A673 (cell line): ENCODE data around the gene TMEM60. TPM values are rescaled to one million over a fixed set of nuclear protein-coding genes. Genes with fewer than 3 reads are reported as not detected.

Experiments used
- BruUV-seq: library from RNA; stranded (reverse); fragments of 400-500 nt; replicated peaks from 2 replicates; lab custom pipeline; 2021; lab: Mats Ljungman, UMichigan
- CTCF ChIA-PET: fragments of 300-600 bp; sonication (Branson Sonifier 250); formaldehyde crosslinking; loops from one replicate; lab custom pipeline; 2022; ENCODE audit warnings: antibody characterized with exemption; lab: Charles Lee
- POLR2A ChIA-PET: fragments of 300-600 bp; sonication (Branson Sonifier 250); formaldehyde crosslinking; loops from one replicate; lab custom pipeline; 2022; ENCODE audit warnings: antibody characterized with exemption; ENCODE audit not compliant: low non-redundant PET; lab: Charles Lee
- DNase-seq: peaks from one replicate; pipeline ENCODE4 v3.0.0-alpha.2; 2015; ENCODE audit warnings: low spot score
- H3K27ac ChIP-seq: fragments of 200-600 bp; sonication (generic); 2 replicates; pipeline ENCODE4 v1.5.1; 2016; ENCODE audit warnings: mixed run types, low read depth, mild to moderate bottlenecking, mixed read lengths, antibody characterized with exemption, low read length; ENCODE audit not compliant: poor library complexity, severe bottlenecking
- H3K27me3 ChIP-seq: fragments of 200-600 bp; sonication (generic); replicated peaks from 2 replicates; pipeline ENCODE4 v1.6.1; 2017; ENCODE audit warnings: mixed run types, low read depth, mild to moderate bottlenecking, mixed read lengths, antibody characterized with exemption, low read length; ENCODE audit not compliant: insufficient read depth, poor library complexity
- H3K36me3 ChIP-seq: fragments of 200-600 bp; sonication (generic); 2 replicates; pipeline ENCODE4 v1.6.1; 2016; ENCODE audit warnings: mixed run types, mild to moderate bottlenecking, mixed read lengths, antibody characterized with exemption, low read length; ENCODE audit not compliant: insufficient read depth, poor library complexity, severe bottlenecking
- H3K4me1 ChIP-seq: fragments of 200-600 bp; sonication (generic); 2 replicates; pipeline ENCODE4 v1.6.1; 2017; ENCODE audit warnings: mixed run types, mild to moderate bottlenecking, mixed read lengths, antibody characterized with exemption, low read length; ENCODE audit not compliant: insufficient read depth, poor library complexity, severe bottlenecking
- H3K4me3 ChIP-seq: fragments of 200-600 bp; sonication (generic); 2 replicates; pipeline ENCODE4 v1.5.1; 2016; ENCODE audit warnings: low read depth, mixed run types, mild to moderate bottlenecking, mixed read lengths, low read length; ENCODE audit not compliant: poor library complexity, severe bottlenecking
- H3K9me3 ChIP-seq: fragments of 200-600 bp; sonication (generic); 2 replicates; pipeline ENCODE4 v1.6.1; 2016; ENCODE audit warnings: mixed run types, low read depth, mild to moderate bottlenecking, mixed read lengths, antibody characterized with exemption, low read length; ENCODE audit not compliant: poor library complexity, severe bottlenecking
- EZH2 ChIP-seq: fragments of 200-600 bp; sonication (generic); IDR thresholded peaks from 2 replicates; pipeline ENCODE4 v1.6.1; 2017; ENCODE audit warnings: borderline replicate concordance, low read depth, mild to moderate bottlenecking, mixed read lengths, antibody characterized with exemption, low read length; ENCODE audit not compliant: poor library complexity, severe bottlenecking
- intact Hi-C: fragments of 100-400 bp; cut with micrococcal nuclease; formaldehyde crosslinking; loops from one replicate; pipeline ENCODE4 v1.10.0; 2022; ENCODE audit not compliant: unreplicated experiment
- total RNA-seq: library from RNA; stranded (reverse); gene quantifications from 2 replicates; pipeline ENCODE4 v1.2.3, GENCODE V29; 2021
- TF ChIP-seq, protein P1 (sequence below): fragments of 300-800, 200-600 bp; sonication (generic); conservative IDR thresholded peaks from 2 replicates; pipeline ENCODE4 v1.5.1; 2017; ENCODE audit warnings: low read depth, mild to moderate bottlenecking, antibody characterized with exemption, low read length, moderate library complexity, mixed read lengths

Gene TMEM60
- total RNA-seq, 1 experiment from 2014 or later = 14.8 TPM

DNA sequence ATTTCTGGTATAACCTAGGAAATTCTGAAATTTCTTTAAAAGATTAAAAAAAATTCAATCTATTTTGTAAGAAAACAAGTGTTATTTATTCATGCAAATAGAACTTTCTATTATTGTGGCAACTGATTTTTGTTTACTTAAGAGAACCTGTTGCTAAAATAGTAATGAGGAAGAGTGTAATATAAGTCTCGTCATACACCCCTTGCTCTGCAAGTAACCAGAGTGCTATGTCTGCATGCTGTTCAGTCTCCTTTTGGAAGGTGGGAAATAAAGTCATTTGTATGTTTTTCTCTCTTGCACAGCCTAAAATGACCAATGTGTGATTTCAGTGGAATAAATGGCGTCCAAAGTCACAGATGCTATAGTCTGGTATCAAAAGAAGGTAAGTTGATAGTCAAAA is 41.7 kb upstream of the TMEM60 start:
- H3K27me3 ChIP-seq = no peaks in the 10 kb centered on the region
- H3K9me3 ChIP-seq = no peaks in the 10 kb centered on the region
- intact Hi-C loops = no loop called here
- no peak for TF ChIP-seq EZH2
- TF ChIP-seq, protein P1, sequence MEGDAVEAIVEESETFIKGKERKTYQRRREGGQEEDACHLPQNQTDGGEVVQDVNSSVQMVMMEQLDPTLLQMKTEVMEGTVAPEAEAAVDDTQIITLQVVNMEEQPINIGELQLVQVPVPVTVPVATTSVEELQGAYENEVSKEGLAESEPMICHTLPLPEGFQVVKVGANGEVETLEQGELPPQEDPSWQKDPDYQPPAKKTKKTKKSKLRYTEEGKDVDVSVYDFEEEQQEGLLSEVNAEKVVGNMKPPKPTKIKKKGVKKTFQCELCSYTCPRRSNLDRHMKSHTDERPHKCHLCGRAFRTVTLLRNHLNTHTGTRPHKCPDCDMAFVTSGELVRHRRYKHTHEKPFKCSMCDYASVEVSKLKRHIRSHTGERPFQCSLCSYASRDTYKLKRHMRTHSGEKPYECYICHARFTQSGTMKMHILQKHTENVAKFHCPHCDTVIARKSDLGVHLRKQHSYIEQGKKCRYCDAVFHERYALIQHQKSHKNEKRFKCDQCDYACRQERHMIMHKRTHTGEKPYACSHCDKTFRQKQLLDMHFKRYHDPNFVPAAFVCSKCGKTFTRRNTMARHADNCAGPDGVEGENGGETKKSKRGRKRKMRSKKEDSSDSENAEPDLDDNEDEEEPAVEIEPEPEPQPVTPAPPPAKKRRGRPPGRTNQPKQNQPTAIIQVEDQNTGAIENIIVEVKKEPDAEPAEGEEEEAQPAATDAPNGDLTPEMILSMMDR = no peak
- H3K4me3 ChIP-seq = no peak overlapping the region
- no TSS peak for BruUV-seq
- H3K4me1 ChIP-seq = no peaks in the 10 kb centered on the region
- ChIA-PET POLR2A (no interaction called here), CTCF (no interaction called here)
- no peak overlapping the region for H3K27ac ChIP-seq
- no peaks in the 10 kb centered on the region for H3K36me3 ChIP-seq
- DNase-seq = no peak

DNA sequence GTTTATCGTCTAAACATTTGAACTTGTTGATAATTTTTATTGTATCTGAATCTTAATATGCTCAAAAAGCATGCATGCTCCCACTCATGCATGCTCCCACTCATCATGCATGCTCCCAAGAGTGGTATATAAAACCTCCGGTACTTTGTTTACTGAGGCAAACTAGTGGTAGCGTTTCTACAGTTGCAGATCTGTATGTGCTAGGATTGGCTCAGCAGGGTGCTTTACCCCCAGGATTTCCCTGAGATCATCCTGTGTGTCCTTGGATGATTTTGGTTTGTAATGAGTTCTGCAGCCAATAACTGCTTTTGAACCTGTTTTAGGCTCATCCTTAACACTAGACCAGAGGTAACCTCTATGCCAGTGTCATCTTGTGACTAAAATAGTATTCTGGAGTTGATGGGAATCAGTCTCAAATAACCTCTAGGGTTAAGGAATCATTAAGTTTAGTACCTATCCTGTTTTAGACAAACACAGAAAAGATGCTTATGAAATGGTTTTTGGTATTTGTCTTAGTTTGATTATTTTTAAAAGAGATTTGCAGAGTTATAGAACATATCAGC is 40.8 kb upstream of the TMEM60 start:
- CTCF ChIA-PET = no interaction called here

DNA sequence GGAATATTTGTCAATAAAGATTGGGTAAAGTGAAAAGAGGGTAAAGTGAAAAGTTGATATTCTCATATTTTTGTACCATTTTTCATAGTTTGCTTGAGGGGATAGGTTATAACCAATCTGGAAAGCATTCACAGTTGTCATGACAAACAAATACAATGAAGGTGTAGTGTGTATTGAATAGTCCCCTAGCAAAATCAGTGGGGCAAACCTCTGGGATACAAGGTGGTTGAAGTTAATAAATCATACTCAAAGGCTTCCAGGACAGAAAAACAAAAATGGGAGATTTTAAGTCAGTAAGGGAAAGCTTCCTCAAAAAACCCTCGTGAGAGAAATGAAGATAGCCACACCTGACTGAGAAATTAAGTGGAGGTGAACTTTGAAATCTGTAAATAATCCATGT is 39.7 kb upstream of the TMEM60 start:
- no peaks in the 10 kb centered on the region for H3K36me3 ChIP-seq
- ChIA-PET CTCF (no interaction called here), POLR2A (no interaction called here)
- H3K27ac ChIP-seq = no peak overlapping the region
- no peaks in the 10 kb centered on the region for H3K9me3 ChIP-seq
- no peaks in the 10 kb centered on the region for H3K27me3 ChIP-seq
- DNase-seq = no peak
- no TSS peak for BruUV-seq
- intact Hi-C loops = no loop called here
- no peak for TF ChIP-seq EZH2
- TF ChIP-seq, protein P1 = no peak
- no peak overlapping the region for H3K4me3 ChIP-seq
- H3K4me1 ChIP-seq = peaks cover 3% of the 10 kb centered on the region

More for the DNA sequence above, 40.8 kb upstream of the TMEM60 start:
- no peaks in the 10 kb centered on the region for H3K9me3 ChIP-seq
- no peak overlapping the region for H3K27ac ChIP-seq
- BruUV-seq = no TSS peak
- H3K27me3 ChIP-seq = no peaks in the 10 kb centered on the region
- intact Hi-C loops = no loop called here
- H3K4me1 ChIP-seq = peaks cover 3% of the 10 kb centered on the region
- POLR2A ChIA-PET = no interaction called here
- peak; percentile 17 for DNase-seq
- no peaks in the 10 kb centered on the region for H3K36me3 ChIP-seq
- TF ChIP-seq EZH2 = no peak
- TF ChIP-seq, protein P1 = no peak
- H3K4me3 ChIP-seq = no peak overlapping the region
